GM12892 (cell line): ENCODE measurements around the gene SOWAHC.

Source experiments
- DNase-seq: peaks from one replicate; pipeline ENCODE4 v3.0.0; 2011; ENCODE audit not compliant: insufficient read length
- FAIRE-seq: peaks from 2 replicates; lab custom pipeline; 2011; peaks lifted over from hg19 to GRCh38; lab: Jason Lieb, UNC
- POLR2A ChIP-seq: IDR thresholded peaks from 2 replicates; pipeline ENCODE4 v1.6.1; 2011; ENCODE audit warnings: low read depth, low read length, control low read depth
- POLR2AphosphoS5 ChIP-seq: IDR thresholded peaks from 2 replicates; pipeline ENCODE4 v1.6.1; 2011; ENCODE audit warnings: low read depth, low read length, control low read depth
- TAF1 ChIP-seq: IDR thresholded peaks from 2 replicates; pipeline ENCODE4 v1.6.1; 2011; ENCODE audit warnings: low read depth, mild to moderate bottlenecking, control low read depth, low read length, borderline replicate concordance

Gene SOWAHC

DNA sequence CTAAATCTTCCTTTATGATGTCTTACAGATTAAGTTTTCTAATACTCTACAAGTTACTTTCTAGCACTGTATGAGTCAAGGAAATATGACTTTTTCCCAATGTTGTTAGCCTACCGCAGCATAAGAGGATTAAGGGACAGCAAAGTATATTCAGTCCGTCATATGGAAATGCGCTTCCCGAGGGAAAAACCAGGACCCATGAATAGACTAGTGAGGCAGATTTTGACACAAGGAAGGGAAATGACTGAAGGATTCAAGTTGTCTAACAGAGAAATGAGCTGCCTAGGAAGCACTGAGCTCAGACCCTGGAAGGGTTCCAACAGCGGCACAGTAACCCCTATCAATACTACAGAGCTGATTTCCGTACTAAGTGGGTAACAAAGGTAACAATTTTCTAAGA is 12.4 kb upstream of the SOWAHC start:
- DNase-seq, result no peak

DNA sequence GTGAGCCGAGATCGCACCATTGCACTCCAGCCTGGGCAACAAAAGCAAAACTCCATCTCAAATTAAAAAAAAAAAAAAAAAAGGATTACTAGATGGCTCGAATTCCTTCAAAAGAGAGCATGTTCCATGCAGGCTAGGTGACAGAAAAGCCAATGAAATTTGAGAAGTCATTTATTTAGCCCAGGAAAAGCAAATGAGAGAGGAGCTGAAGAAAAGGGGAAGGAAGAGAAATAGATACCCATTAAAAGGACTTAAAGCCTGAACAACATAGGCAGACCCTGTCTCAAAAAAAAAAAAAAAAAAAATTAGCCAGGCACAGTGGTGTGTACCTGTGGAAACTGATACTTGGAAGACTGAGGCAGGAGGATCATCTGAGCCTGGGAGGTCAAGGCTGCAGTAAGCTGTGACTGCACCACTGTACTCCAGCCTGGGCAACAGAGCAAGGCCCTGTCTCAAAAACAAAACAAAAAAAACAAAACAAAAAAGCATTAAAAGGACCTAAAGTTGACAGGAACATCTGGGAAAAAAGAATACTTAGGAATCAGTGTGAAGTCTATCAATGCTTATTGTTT is 11.5 kb upstream of the SOWAHC start:
- DNase-seq (no peak), FAIRE-seq (no peak)
- TF ChIP-seq TAF1 (no peak), POLR2A (no peak), POLR2AphosphoS5 (no peak)

More for the DNA sequence above, 12.4 kb upstream of the SOWAHC start:
- TF ChIP-seq TAF1 (no peak), POLR2A (no peak), POLR2AphosphoS5 (no peak)
- no peak for FAIRE-seq

DNA sequence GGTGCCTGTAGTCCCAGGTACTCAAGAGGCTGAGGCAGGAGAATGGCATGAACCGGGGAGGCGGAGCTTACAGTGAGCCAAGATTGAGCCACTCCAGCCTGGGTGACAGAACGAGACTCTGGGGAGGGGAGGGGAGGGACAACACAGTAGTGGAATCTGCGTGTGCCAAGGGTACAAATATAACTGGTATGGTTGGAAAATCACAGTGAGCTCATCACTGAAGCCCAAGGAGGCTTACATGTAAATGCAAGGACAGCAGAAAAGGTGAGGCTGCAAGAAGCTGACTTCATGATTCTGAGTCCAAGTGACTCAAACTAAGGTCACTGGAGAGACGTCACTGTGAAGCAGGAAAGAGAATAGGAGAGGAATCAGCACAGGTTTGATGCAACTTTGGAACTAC is 9.6 kb upstream of the SOWAHC start:
- FAIRE-seq (no peak), DNase-seq (no peak)
- TF ChIP-seq POLR2AphosphoS5 (no peak), POLR2A (no peak), TAF1 (no peak)

DNA sequence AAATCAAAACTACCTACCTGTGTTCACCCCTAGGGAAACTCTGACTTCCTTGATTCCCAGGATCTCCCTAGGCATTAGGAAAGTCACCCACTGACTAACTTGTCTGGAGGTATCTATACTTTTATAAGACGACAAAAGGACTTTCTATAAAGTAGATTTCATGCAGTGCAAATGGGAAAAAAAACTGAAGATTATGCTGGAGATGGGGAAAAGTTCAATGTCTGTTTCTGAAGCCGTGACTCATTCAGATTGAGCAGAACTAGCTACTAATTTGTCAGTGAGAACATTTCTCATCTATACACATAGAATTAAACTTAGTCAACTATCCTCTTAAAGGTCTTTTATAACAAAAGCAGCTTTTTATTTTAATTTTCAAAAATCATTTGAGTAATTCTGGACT is 6.4 kb upstream of the SOWAHC start:
- FAIRE-seq (no peak), DNase-seq (no peak)
- TF ChIP-seq POLR2A, result no peak
- no peak for TF ChIP-seq TAF1
- no peak for TF ChIP-seq POLR2AphosphoS5

DNA sequence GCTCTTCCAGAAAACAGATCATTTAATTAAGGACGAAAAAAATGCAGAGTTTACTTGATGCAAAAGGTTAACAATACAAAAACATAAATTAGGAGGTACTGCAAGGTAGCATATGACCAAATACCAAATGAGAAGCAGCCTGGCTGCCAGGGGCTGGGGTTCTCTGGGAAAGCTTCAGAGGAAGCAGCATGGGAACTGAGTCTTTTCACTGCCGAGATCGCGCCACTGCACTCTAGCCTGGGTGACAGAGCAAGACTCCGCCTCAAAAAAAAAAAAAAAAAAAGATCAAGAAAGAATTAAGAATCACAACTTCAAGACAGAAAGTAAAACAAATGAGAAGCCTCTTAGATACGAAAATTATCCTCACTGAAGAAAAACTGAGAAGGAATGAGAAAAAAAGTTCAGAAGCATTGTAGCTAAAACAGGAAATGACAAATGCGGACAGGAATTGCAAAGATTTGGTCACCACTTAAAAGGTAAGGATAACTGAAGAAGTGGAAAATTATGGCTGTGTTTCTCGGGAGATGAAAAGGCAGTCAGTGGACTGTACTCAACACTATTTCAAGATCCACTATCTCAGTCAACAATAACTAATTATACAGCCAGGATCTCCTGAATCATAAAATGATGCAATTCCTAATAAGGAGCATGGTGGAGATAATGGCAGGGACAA is 4.7 kb upstream of the SOWAHC start:
- DNase-seq (no peak), FAIRE-seq (no peak)

DNA sequence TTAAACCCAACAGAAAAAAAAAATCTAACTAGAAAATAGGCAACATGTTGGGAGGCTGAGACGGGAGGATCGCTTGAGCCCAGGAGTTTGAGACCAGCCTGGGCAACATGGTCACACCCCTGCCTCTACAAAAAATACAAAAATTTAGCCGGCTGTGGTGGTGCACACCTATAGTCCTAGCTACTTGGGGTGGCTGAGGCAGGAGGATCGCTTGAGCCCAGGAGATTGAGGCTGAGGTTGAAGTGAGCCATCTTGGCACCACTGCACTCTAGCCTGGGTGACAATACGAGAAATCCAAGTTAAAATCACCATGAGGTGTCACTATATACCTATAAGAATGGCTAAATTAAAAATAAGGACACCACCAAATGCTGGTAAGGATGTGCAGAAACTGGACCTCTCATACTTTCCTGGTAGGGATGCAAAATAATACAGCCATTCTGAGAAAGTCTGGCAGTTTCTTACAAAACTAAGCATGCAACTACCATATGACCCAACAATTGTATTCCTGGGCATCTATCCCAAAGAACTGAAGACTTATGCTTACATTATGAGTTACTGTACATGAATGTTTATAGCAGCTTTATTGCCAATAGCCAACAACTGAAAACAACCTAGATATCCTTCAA is 2.6 kb upstream of the SOWAHC start:
- no peak for TF ChIP-seq POLR2A
- no peak for TF ChIP-seq TAF1
- no peak for TF ChIP-seq POLR2AphosphoS5
- no peak for DNase-seq
- FAIRE-seq, result no peak

More for the DNA sequence above, 4.7 kb upstream of the SOWAHC start:
- TF ChIP-seq POLR2AphosphoS5 (no peak), POLR2A (no peak), TAF1 (no peak)

DNA sequence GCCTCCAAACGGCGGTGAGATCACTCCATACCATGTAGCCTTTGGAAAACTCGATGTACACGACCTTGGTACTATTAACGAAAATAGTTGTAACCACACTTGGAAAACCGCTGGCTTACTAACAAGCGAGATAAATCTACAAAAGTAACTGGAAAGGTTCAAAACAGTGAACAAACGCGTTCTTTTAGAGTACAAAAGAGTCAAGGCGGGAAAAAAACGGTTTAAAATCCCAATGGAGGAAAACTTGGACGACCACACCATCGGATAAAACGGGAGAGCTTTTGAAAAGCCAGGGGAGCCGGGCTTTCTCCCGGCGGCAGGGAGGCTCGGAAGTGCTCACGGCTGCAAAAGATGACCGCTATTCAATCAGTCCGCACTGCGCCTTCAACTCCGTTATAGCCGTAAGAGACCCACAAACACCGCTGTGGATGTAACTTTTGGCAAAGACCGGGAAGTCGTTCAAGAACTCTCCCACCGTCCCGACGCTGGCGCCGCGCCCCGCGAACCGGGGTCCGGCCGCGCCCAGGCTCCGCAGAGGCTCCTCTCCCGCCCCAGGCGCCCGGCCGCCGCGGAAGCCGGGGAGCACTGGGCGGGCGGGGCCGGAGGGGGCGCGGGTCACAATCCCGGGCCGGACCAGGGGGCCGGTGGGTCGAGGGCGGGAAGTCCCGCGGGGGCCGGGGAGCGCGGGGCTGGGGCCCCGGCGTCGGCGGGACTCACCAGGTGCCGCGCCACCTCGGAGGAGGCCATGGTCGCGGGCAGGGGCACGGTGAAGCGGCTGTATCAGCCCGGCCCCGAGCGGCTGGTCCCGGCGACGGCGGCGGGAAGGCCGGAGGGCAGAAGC is 863 bp upstream of the SOWAHC start:
- DNase-seq (no peak), FAIRE-seq (no peak)
- TF ChIP-seq POLR2AphosphoS5 (no peak), TAF1 (no peak), POLR2A (no peak)

DNA sequence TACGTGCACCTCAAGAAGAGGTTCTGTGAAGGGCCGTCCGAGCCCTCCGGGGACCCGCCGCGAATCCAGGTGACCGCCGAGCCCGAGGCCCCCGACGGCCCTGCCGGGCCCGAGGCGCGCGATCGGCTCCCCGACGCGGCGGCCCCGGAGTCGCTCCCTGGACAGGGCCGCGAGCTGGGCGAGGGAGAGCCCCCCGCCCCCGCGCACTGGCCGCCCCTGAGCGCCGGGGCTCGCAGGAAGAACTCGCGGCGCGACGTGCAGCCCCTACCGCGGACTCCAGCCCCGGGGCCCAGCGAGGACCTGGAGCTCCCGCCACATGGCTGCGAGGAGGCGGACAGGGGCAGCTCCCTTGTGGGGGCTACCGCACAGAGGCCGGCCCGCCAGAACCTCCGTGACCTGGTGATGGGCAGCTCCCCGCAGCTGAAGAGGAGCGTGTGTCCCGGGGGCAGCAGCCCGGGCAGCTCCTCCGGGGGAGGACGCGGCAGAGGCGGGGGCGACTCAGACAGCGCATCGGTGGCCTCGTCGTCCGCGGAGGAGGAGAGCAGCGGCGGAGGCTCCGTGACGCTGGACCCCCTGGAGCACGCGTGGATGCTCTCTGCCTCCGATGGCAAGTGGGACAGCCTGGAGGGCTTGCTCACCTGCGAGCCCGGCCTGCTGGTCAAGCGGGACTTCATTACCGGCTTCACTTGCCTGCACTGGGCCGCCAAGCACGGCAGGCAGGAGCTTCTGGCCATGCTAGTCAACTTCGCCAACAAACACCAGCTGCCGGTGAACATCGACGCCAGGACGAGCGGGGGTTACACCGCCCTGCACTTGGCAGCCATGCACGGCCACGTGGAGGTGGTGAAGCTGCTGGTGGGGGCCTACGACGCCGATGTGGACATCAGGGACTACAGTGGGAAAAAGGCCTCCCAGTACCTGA is 812 bp downstream of the SOWAHC start:
- DNase-seq (no peak), FAIRE-seq (no peak)
- TF ChIP-seq TAF1, result no peak
- no peak for TF ChIP-seq POLR2A
- no peak for TF ChIP-seq POLR2AphosphoS5

DNA sequence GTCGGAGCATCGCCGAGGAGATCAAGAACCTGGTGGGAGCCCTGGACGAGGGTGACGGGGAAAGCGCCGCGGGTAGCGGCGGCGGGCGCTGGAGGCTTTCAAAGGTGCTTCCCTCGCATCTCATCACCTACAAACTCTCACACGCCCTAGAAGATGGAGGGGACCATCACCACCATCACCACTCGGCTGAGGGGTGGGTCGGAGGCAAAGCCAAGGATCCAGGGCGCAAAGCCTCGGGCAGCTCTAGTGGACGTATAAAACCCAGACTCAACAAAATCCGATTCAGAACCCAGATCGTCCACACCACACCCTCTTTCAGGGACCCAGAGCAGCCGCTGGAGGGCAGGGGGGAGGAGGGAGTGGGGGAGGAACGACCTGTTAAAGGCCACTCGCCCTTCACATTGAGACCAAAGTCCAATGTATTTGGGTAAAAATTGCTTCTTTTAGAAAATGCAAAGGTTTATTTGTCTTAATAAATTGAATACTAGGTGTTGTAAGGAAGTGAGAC is 1.5 kb downstream of the SOWAHC start:
- no peak for DNase-seq
- no peak for FAIRE-seq

DNA sequence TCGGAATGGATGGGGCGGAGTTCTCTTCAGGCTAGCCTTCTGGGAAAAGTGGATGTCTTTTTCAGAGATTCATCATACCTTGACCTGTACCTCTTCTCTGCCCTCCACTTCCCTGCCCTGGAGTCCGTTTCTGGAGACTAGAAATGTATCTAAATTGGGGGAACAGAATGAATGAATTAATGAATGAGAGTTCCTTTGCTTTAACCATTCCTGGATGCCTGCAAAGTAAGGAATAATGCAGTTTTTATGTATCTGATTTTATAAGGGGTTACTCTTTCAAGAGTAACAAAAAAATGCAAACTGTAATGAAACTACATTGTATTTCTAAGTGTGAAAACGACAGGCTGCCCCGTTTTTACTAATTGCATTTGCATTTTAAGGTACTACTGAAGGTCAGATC is 2.0 kb downstream of the SOWAHC start:
- TF ChIP-seq TAF1 (no peak), POLR2A (no peak)
- FAIRE-seq (no peak), DNase-seq (no peak)

More for the DNA sequence above, 1.5 kb downstream of the SOWAHC start:
- TF ChIP-seq POLR2AphosphoS5 (no peak), TAF1 (no peak), POLR2A (no peak)
